Stimulated activated CD4-positive, alpha-beta T cell treated with anti-CD3 and anti-CD28 coated beads, Interleukin-2, amount 100 ng/mL, for 4 hours (primary cell): Measurements from ENCODE around the gene SH3BP1.
"Not testable (repeated sequence)": the region's sequence is repeated elsewhere in the genome, so short reads cannot be mapped to it uniquely, and the experiment has no call there.

Experiments
- DNase-seq: peaks from one replicate; pipeline ENCODE4 v3.0.0-alpha.2; 2020; ENCODE audit warnings: low read depth

Gene SH3BP1

GRCh38 chr22:37633625-37634416 lies 5.6 kb upstream of the SH3BP1 start:
- no peak for DNase-seq

DNA sequence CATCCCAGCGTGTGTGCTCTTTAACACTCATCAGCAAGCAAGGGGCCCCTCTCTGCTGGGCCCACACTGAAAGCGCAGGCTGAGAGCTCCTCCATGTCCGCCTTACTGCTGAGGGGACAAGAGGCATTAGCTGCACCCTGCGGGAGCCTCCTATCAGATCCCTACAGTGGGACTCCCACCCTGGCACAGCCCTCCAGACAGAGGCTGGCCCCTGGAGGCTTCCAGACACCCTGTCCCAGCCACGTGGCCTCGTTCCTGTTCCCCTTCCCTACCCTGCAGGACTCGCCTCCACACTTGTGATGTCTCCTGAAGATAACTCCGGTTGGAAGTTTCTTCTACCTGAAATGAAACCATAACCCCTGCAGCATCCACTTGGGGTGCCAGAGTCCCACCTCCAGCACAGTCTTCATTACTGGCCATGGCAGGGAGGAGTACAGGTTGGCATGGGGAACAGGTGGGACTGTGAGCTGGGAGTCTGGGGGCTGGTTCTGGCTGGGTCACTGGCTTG lies 5.0 kb upstream of the SH3BP1 start:
- DNase-seq, result no peak

- DNase-seq, result no peak
Observed at GRCh38 chr22:37635157-37635556, 4.3 kb upstream of the SH3BP1 start.

GRCh38 chr22:37636186-37636948 lies 3.1 kb upstream of the SH3BP1 start:
- DNase-seq, result no peak

- no peak for DNase-seq
Observed at GRCh38 chr22:37636949-37637273, 2.6 kb upstream of the SH3BP1 start.

DNA sequence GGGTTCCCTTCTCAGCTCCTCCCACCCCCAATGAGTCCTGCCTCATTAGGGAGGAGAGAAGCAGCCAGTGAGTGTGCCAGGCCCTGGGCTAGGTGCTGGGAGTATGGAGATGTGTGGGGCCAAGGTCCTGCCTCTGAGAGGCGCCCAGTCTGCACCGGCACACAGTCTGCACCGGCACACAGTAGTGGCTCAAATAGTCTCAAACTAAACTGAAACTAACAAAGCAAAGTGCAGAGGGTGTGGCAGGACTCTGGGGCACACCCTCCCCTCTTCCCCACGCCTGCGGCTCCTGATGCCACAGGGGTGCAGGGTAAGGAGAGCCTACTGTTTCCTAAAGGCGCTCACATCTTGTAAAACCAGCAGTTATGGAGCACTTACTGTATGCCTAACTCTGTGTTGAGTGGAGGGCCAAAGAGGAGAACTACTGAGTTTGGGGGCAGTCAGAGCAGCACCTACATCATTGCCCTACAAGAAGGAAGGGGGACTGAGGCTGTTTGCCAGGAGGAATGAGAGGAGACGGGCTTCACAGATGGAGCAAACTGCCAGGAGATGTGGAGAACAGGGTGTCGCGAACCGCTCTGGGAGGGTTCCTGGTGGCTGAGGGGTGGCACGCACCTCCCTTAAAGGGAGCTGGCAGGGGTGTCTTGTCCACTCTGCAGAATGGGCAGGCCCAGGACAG lies 939 bp upstream of the SH3BP1 start:
- DNase-seq, result no peak

DNA sequence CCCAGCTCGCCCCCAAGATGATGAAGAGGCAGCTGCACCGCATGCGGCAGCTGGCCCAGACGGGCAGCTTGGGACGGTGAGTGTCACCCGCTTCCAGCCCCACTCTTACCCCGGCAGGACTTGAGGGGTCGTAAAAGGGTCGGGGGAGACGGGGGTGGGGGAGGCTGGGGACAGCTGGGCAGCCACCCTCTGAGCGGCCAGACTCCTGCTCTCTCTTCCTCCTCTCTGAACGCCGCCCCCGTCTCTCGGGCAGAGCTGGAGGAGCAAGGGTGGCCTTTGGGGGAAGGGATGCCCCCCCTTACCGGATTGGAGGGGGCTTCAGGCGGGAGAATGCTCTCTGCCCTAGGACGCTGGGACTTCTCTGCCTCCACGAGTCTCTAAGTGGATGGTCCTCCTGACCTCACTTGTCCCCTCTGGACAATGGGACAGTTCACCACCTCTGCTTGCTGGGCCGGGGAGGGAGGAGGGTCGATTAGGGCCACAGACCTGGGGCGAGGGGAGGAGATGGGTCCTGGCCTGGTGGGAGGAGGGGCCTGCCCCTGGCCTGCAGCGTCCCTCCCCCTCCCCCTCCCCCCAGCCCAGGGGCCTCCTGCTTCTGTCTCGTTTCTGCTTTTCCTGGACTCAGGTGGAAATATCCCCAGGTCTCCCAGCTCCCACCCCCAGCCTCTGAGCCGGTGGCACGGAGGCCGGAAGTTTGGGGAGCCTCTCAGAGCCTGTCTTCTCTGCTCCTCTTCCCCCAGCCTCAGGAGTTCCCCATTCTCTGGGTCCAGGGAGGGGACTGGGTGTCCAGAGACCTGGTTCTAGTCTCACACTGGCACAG lies 512 bp downstream of the SH3BP1 start:
- DNase-seq, result no peak

- DNase-seq, result no peak
Observed at GRCh38 chr22:37640591-37641560, 1.4 kb downstream of the SH3BP1 start.

GRCh38 chr22:37641561-37641949 lies 2.1 kb downstream of the SH3BP1 start:
- DNase-seq, result no peak

DNA sequence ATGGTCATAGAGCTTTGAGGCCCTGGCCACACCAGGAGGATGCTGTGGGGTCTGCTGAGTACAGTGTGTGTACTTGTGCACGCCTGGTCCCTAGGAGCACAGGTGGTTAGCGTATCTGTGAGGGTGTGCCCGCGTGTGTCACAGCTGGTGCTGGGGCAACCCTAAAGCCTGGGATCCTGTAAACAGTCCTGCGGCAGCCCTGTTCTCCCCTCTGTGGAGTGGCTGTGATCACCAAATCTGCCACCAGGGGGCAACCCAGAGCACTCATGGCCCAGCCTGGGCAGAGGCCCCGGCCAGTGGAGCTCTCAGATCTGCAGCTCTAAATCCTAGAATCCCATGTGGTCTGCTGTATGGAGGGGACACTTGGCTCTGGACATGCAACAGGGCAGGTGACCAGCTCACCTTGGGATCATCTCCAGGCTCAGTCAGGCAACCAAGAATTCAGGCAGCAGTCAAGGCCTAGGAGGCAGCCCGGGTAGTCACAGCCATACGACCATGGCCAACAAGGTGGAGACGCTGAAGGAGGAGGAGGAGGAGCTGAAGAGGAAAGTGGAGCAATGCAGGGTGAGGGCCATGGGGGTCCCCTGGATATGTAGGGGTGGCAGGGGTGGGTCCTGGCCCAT lies 3.9 kb downstream of the SH3BP1 start:
- DNase-seq, result peak; percentile 75

DNA sequence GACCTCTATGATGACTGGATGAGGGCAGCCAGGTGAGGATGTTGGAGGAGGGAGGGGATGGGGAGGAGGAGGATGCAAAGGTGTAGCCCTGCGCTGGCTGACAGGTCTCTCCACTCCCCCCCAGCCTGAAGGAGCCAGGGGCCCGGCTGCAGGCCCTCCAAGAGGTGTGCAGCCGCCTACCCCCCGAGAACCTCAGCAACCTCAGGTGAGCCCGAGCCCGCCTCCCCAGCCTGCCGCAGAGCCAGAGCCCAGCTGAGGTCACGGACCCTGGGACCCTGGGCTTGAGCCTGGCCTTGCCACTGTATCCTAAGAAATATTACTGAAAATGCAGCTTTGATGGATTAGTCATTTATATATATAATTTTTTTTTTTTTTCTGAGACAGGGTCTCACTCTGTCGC lies 7.8 kb downstream of the SH3BP1 start:
- no peak for DNase-seq

DNA sequence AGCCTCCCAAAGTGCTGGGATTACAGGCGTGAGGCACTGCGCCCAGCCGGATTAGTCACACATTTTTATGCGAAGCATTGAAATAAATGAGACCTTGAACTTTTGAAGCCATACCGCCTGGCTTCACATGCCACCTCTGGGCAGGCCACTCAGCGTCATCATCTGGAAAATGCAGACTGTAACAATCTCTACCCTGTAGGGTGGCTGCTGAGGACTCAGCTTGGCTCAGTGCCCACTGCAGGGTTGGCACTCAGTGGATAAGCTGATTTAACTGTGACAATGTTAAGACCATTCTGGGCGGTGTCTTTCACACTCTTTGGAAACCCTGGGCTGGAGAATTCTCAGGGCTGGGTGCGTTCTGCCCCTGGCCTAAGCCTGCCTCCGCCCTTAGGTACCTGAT lies 8.5 kb downstream of the SH3BP1 start:
- DNase-seq, result no peak

GRCh38 chr22:37650463-37651136 lies 11.1 kb downstream of the SH3BP1 start:
- no peak for DNase-seq

DNA sequence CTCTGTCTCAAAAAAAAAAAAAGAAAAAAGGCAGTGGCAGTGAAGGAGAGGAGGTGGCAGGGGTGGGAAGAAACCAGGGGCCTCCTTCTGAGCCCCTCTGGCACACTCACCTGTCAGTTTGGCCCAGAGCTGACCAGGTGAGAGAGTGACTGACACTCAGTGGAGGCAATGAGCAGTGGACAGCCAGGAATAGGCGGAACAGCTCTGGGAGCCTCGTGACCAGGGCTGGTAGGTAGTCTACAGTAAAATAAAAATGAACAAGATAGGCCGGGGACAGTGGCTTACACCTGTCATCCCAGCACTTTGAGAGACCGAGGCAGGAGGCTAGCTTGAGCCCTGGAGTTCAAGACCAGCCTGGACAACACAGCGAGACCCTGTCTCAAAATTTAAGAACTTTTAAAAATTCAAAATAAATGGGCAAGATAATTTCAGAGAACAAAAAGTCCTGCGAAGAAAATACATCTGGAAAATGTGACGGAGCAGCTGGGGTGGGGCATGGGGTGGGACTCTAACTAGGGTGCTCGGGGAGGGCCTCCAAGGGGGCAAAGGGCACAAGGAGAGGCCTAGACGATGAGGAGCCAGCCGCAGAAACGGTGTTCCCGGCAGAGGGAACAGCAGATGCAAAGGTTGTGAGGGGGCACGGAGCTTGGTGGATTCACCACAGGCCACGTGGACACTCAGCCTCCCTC lies 15.2 kb downstream of the SH3BP1 start:
- DNase-seq, result no peak

DNA sequence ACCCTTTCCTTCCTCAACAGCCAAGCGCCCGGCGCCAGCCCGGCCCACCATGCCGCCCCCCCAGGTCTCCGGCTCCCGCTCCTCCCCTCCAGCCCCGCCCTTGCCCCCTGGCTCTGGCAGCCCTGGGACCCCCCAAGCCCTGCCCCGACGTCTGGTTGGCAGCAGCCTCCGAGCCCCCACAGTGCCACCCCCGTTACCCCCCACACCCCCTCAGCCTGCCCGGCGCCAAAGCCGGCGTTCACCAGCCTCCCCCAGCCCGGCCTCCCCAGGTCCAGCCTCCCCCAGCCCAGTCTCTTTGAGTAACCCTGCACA lies 15.7 kb downstream of the SH3BP1 start:
- DNase-seq, result no peak

DNA sequence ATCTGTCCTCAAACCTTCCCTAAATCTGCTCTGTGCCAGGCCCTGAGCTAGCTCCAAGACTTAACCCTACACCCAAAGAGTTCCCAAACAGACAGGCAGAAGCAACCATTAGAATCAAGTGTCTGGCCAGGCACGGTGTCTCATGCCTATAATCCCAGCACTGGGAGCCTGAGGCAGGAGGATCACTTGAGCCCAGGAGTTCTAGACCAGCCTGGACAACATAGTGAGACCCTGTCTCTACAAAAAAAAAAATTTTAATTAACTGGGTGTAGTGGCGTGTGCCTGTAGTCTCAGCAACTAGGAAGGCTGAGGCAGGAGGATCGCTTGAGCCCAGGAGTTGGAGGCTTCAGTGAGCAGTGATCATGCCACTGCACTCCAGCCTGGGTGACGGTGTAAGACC lies 17.1 kb downstream of the SH3BP1 start:
- DNase-seq, result not testable (repeated sequence)

DNA sequence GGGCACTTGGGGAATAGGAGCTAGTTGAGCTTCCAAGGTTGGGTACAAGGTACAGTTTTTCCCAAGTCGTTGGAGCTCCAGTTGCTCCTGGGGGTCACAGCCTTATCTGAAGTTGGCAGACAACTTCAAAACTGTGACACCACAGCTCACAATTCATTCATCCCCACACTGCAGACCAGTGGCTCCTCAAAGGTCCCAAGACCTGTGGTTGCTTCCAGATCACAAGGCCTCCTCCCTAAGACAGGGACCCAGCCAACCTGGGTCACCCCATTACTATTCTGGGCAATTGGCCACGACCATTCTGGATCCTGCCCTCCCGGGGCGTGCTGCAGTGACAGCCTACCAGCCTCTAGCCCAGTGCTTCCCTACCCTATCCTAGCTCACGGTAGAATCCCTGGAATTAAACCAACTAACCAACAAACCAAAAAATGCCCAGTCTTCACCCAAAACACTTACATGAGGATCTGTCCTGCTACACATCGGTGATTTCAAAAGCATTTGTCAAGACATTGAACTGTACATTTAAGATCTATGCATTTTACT lies 18.2 kb downstream of the SH3BP1 start:
- no peak for DNase-seq

- DNase-seq, result peak; percentile 96
Observed at GRCh38 chr22:37658133-37659065, 18.9 kb downstream of the SH3BP1 start, which contains the start of gene PDXP. Gene PDXP, plus strand, starts transcription at chr22:37658723. Its CDS starts 60 bp downstream, at chr22:37658783.
